BLaER1 (cell line): ENCODE results near the gene PRXL2A.

ENCODE experiments used
- H3K27ac ChIP-seq: shearing (Covaris generic); formaldehyde crosslinking; 2 replicates; pipeline ENCODE4 v1.8.1; 2022
- H3K27me3 ChIP-seq: shearing (Covaris generic); formaldehyde crosslinking; 2 replicates; pipeline ENCODE4 v1.8.1; 2022
- H3K36me3 ChIP-seq: shearing (Covaris generic); formaldehyde crosslinking; 2 replicates; pipeline ENCODE4 v1.8.1; 2022
- H3K4me1 ChIP-seq: shearing (Covaris generic); formaldehyde crosslinking; 2 replicates; pipeline ENCODE4 v1.8.1; 2022
- H3K4me2 ChIP-seq: shearing (Covaris generic); formaldehyde crosslinking; 2 replicates; pipeline ENCODE4 v1.8.1; 2022
- H3K4me3 ChIP-seq: shearing (Covaris generic); formaldehyde crosslinking; 2 replicates; pipeline ENCODE4 v1.8.1; 2022
- H3K9ac ChIP-seq: shearing (Covaris generic); formaldehyde crosslinking; 2 replicates; pipeline ENCODE4 v1.8.1; 2022
- H3K9me3 ChIP-seq: shearing (Covaris generic); formaldehyde crosslinking; 2 replicates; pipeline ENCODE4 v1.8.1; 2022
- H4K20me1 ChIP-seq: shearing (Covaris generic); formaldehyde crosslinking; 2 replicates; pipeline ENCODE4 v1.8.1; 2022
- Cebpa-rat ChIP-seq: shearing (Covaris generic); IDR thresholded peaks from 2 replicates; pipeline ENCODE4 v1.8.1; 2022

The PRXL2A gene

DNA sequence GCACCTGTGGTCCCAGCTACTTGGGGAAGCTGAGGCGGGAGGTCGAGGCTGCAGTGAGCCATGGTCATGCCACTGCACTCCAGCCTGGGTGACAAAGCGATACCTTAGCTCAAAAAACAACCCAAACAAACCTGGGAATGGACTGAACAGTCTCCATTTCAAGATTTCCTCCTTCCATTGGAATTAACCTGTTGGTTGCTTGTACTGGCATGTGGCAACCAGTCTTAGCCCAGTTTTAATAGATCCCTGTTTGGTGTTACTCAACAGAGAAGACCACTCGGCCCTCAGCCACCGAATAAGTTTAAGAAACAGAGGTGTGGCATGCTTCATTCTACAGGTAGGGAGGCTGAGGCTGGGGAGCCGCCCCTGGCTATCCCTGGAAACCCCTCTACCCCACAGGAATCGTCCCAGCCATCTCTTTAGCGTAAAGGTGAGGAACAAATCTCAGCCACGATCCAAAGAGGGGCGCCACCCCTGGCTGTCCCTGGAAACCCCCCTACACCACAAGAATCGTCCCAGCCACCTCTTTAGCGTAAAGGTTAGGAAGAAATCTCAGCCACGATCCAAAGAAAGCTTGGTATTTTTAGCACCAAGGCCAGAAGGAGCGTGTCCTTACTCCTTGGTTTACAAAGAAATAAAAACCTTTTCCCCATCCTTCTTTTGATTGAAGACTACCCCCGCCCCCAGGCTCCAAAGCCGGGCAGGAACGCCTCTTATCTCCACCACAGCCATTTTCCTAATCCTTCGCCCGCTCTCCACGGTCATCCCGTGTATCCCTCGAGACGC lies 44.9 kb downstream of the PRXL2A start:
- Histone ChIP-seq H3K4me1 (peaks cover 56% of the 10 kb centered on the region), H3K9ac (peak overlapping the region; percentile 78), H4K20me1 (peaks cover 33% of the 10 kb centered on the region), H3K27me3 (no peaks in the 10 kb centered on the region), H3K27ac (peak overlapping the region; percentile 81), H3K36me3 (peaks cover 8% of the 10 kb centered on the region; the same call in 1 of the 2 replicates), H3K4me2 (peak overlapping the region; percentile 91), H3K9me3 (peaks cover 7% of the 10 kb centered on the region; the same call in 1 of the 2 replicates), H3K4me3 (peak overlapping the region; percentile 66)
- TF ChIP-seq Cebpa-rat = no peak

DNA sequence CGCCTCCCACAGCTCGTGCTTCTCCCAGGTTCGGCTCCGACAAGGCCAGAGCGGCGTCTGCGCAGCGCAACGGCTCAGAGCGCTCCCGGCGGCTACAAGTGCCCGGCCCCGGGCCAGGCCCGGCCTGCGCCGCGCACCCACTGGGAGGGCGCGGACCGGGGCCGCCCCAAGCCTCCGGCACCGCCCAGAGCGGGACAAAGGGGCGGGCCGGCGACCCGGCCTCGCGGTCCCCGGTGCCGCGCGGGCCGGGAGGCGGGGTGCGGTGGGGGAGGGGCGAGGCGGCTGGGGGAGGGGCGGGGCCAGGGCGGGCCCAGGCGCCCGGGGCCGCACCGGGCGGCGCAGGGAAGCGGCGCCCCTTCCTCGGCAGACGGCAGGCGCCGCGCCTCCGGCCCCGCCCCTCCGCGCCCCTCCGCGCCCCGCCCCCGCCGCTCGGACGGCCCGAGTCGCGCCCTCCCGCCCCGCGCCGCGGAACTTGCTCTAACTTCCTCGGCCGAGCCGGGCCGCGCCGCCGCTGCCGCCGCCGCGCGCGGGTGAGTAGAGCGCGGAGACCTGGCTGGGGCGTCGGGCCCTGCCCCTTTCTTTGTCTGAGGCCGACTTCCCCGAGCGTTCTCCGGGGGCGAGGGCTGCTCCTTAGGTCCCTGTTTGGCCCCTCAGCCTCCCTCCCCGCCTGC lies 45.6 kb downstream of the PRXL2A start, which contains the start of gene TSPAN14:
TSS of gene TSPAN14 (plus strand) at position 469 of the 671 bp plus-strand sequence. CDS start 34,924 bp downstream, outside the sequence.
- peak within 1 kb of the TSS; percentile 96 for H3K4me2 ChIP-seq
- H3K9me3 ChIP-seq = peaks cover 7% of the 10 kb centered on the region; the same call in 1 of the 2 replicates
- H3K4me1 ChIP-seq = peaks cover 63% of the 10 kb centered on the region
- H3K9ac ChIP-seq = peak within 1 kb of the TSS; percentile 99
- TF ChIP-seq Cebpa-rat = no peak
- H3K36me3 ChIP-seq = peaks cover 14% of the 10 kb centered on the region; the same call in 1 of the 2 replicates
- peak within 1 kb of the TSS; percentile 99 for H3K27ac ChIP-seq
- peak within 1 kb of the TSS; percentile 90 for H3K4me3 ChIP-seq
- no peaks in the 10 kb centered on the region for H3K27me3 ChIP-seq
- H4K20me1 ChIP-seq = peaks cover 41% of the 10 kb centered on the region

DNA sequence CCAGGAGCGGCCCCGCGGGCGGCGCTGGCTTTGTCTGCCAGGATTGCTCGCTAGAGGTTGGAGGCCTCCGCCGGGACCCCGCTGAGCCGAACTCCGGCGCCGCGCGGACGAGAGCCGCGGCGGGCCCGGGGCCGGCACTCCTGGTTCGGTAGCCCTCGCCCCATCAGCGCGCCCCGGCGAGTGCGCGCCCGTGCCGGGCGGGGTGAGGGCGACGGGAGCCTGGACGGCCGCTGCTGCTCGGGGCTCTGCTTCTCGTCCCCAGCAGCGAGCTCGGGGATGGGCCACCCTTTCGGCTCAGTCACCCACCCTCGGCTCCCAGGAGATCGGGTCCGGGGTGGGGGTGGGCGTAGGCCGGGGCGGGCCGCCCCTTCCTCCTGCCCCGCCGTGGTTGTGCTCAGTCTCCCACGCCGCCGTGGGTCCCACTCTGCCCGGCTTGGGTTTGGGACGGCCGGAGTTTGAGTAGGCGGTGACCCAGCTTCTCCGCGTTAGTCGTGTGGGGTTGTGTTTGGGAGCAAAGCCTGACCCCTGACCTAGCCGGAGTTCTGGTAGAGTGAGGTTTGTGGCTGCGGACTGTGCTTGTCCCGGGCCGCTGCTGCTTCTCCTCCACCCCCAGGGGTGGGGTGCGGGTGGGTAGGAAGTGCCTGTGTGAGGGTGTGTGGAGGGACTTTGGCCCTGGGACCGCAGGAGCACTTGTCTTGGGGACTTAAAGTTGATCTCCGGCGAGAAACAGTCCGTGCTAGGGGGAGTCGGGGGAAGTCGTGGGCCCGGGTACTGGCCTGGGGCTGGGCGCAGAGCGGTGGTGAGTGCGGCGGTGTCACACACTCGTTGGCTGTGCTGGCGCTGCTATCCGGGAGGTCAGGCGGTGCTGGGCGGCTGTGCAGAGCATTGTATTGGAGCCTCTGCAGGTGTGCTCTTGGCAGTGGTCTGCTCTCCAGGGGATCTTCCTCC lies 46.4 kb downstream of the PRXL2A start:
- Histone ChIP-seq H3K36me3 (peaks cover 14% of the 10 kb centered on the region; the same call in 1 of the 2 replicates), H3K27ac (peak overlapping the region; percentile 99), H3K4me3 (peak overlapping the region; percentile 90), H3K4me1 (peaks cover 71% of the 10 kb centered on the region), H4K20me1 (peaks cover 49% of the 10 kb centered on the region), H3K9me3 (peaks cover 7% of the 10 kb centered on the region; the same call in 1 of the 2 replicates), H3K27me3 (no peaks in the 10 kb centered on the region), H3K9ac (peak overlapping the region; percentile 99), H3K4me2 (peak overlapping the region; percentile 96)
- no peak for TF ChIP-seq Cebpa-rat

DNA sequence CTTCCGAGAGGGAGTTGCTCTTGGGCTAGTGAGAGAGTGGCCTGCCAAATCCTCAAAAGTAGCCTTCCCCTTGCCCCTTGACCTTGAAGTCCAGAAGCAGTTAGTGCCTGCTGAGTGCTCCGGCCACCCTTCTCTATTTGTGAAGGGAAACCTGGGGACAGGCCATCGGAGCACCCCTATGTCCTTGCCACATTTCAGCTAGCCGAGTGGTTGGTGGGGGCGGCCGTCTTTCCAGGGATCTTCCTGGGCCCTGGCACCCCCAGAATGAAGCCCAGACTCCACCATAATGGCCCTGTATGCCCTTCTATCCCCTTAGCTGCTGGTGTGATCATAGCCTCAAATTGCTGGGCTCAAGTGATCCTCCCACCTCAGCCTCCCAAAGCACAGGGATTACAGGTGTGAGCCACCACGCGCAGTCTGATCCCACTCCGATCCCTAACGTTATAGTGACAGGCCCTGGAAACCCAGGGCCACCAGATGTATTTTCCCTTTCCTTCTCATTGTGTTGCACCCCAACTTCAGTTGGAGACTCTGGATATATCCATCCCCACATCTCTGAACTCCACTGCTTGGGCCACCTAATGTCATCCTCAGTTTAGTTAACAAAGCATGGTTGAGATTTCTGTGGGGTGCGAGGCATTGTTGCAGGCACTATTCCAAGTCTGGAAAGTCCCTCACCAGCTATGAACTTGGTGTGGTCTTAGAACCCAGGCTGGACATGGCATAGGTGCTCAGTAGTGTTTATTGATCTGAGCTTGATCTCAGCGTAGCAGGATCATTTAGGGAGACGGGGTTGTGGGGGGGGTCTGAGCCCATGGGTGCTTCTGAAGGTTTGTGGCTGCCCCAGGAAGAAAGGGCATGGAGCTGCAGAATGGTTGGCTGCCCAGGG lies 47.4 kb downstream of the PRXL2A start:
- H3K27ac ChIP-seq = peak overlapping the region; percentile 99
- H3K9ac ChIP-seq = peak overlapping the region; percentile 99
- H3K4me2 ChIP-seq = peak overlapping the region; percentile 96
- H3K36me3 ChIP-seq = peaks cover 14% of the 10 kb centered on the region; the same call in 1 of the 2 replicates
- TF ChIP-seq Cebpa-rat = no peak
- H3K4me3 ChIP-seq = peak overlapping the region; percentile 90
- H4K20me1 ChIP-seq = peaks cover 58% of the 10 kb centered on the region
- no peaks in the 10 kb centered on the region for H3K27me3 ChIP-seq
- peaks cover 80% of the 10 kb centered on the region for H3K4me1 ChIP-seq
- peaks cover 7% of the 10 kb centered on the region; the same call in 1 of the 2 replicates for H3K9me3 ChIP-seq

DNA sequence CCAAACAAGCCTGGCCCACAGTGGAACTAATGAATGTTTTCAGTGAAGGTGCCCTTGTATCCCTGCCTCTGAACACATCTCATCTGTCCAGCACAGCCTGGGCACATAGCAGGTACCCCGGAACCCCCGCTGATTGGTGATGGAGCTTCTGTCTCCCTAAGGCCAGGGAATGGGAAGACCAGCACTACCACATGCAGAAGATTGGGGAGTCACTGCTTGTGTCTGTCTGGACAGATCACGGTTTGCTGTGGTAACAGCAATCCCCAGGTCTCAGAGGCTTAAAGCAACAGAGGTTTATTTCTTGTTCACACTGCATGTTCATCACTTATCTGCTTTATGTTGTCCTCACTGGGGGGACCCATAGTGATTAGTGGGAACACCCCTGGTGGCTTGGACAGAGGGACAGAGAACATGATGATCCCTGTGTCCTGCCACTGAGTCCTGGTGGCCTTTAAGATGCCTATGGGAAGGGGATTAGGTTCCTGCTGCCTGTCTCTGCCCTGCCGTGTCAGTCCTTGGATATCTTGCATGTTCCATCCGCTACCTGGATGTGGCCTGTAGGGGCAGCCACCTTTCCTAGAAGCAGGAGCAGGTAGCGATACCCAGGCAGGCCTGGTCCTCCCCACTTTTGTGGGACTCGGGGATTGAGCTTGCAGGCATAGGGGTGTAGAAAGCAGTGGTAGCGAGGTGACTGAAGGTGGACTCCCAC lies 49.4 kb downstream of the PRXL2A start:
- H3K36me3 ChIP-seq = peaks cover 14% of the 10 kb centered on the region; the same call in 1 of the 2 replicates
- peaks cover 83% of the 10 kb centered on the region for H3K4me1 ChIP-seq
- H3K4me3 ChIP-seq = peak overlapping the region; percentile 45
- H3K9ac ChIP-seq = peak overlapping the region; percentile 99
- no peak for TF ChIP-seq Cebpa-rat
- peaks cover 74% of the 10 kb centered on the region for H4K20me1 ChIP-seq
- H3K4me2 ChIP-seq = peak overlapping the region; percentile 96
- H3K9me3 ChIP-seq = no peaks in the 10 kb centered on the region
- H3K27me3 ChIP-seq = no peaks in the 10 kb centered on the region
- H3K27ac ChIP-seq = peak overlapping the region; percentile 74

DNA sequence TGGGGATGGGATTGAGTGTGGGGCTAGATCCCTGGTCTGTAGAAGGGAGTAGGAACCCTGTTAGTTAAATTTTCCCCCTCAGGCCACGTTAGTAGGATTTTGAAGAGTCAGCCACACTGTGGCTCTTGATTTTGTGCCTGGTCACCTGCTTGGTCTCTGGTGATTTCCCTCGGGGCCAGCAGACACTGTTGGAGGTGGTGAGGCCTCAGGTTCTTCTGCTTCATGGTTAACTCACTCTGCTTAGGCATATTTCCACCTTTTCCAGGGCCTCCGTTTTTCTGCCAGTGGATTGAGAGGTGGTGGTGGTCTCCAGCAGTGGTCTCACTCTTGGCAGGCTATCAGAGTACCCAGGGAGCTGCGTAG lies 49.9 kb downstream of the PRXL2A start:
- peak overlapping the region; percentile 96 for H3K4me2 ChIP-seq
- no peaks in the 10 kb centered on the region for H3K9me3 ChIP-seq
- peaks cover 14% of the 10 kb centered on the region; the same call in 1 of the 2 replicates for H3K36me3 ChIP-seq
- peak overlapping the region; percentile 45 for H3K4me3 ChIP-seq
- peak overlapping the region; percentile 99 for H3K9ac ChIP-seq
- H3K27me3 ChIP-seq = no peaks in the 10 kb centered on the region
- peaks cover 82% of the 10 kb centered on the region for H3K4me1 ChIP-seq
- peak overlapping the region; percentile 74 for H3K27ac ChIP-seq
- no peak for TF ChIP-seq Cebpa-rat
- H4K20me1 ChIP-seq = peaks cover 79% of the 10 kb centered on the region

DNA sequence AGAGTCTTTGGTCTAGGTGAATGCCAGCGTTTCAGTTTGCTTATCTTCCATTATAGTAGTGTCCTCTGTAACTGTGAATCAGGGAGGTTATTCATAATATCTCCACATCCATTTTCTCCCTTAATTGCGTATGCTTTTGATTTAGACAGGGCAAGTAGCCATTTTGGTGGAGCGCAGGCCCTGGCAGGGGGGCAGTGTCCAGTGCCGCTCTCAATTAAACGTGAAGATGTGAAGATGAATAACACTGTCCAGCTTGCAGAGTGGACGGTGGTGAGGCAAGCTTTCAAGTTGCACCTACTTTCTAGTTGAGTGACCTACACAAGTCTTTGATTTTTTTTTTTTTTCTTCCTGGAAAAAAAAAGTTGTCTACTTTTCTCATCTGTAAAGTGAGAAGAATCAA lies 50.3 kb downstream of the PRXL2A start:
- H3K9me3 ChIP-seq = no peaks in the 10 kb centered on the region
- peaks cover 81% of the 10 kb centered on the region for H3K4me1 ChIP-seq
- peak overlapping the region; percentile 45 for H3K4me3 ChIP-seq
- H3K9ac ChIP-seq = peak overlapping the region; percentile 99
- H3K27me3 ChIP-seq = no peaks in the 10 kb centered on the region
- H4K20me1 ChIP-seq = peaks cover 79% of the 10 kb centered on the region
- TF ChIP-seq Cebpa-rat = no peak
- peaks cover 14% of the 10 kb centered on the region; the same call in 1 of the 2 replicates for H3K36me3 ChIP-seq
- H3K4me2 ChIP-seq = peak overlapping the region; percentile 96
- peak overlapping the region; percentile 74 for H3K27ac ChIP-seq
